Karpas-422 (cell line): Measurements from ENCODE around the gene LETMD1. TPM values are rescaled to one million over a fixed set of nuclear protein-coding genes. Genes with fewer than 3 reads are reported as not detected.

Experiments used
- DNase-seq: peaks from one replicate; pipeline ENCODE4 v3.0.0-alpha.2; 2015
- H2AFZ ChIP-seq: fragments of 200-600 bp; sonication (generic); 2 replicates; pipeline ENCODE4 v1.6.1; 2014; ENCODE audit warnings: antibody characterized with exemption, low read length, mixed read lengths
- H3K27ac ChIP-seq: fragments of 200-600 bp; sonication (generic); 2 replicates; pipeline ENCODE4 v1.5.1; 2014; ENCODE audit warnings: mild to moderate bottlenecking, low read length, moderate library complexity
- H3K27me3 ChIP-seq: fragments of 200-600 bp; sonication (generic); 2 replicates; pipeline ENCODE4 v1.6.1; 2014; ENCODE audit warnings: low read length, mixed read lengths
- H3K36me3 ChIP-seq: fragments of 200-600 bp; sonication (generic); 2 replicates; pipeline ENCODE4 v1.6.1; 2014; ENCODE audit warnings: low read length, mixed read lengths; ENCODE audit not compliant: insufficient read depth
- H3K4me1 ChIP-seq: fragments of 200-600 bp; sonication (generic); 2 replicates; pipeline ENCODE4 v1.6.1; 2014; ENCODE audit warnings: mild to moderate bottlenecking, low read length, mixed read lengths
- H3K4me2 ChIP-seq: fragments of 200-600 bp; sonication (generic); 2 replicates; pipeline ENCODE4 v1.6.1; 2014; ENCODE audit warnings: low read length, low read depth, mild to moderate bottlenecking; ENCODE audit not compliant: poor library complexity, severe bottlenecking
- H3K4me3 ChIP-seq: fragments of 200-600 bp; sonication (generic); 2 replicates; pipeline ENCODE4 v1.5.1; 2014; ENCODE audit warnings: mild to moderate bottlenecking, antibody characterized with exemption, low read length, mixed read lengths
- H3K79me2 ChIP-seq: fragments of 200-600 bp; sonication (generic); 2 replicates; pipeline ENCODE4 v1.6.1; 2014; ENCODE audit warnings: mild to moderate bottlenecking, low read length, mixed read lengths
- H3K9ac ChIP-seq: fragments of 200-600 bp; sonication (generic); 2 replicates; pipeline ENCODE4 v1.6.0; 2014; ENCODE audit warnings: low read length
- H3K9me2 ChIP-seq: fragments of 200-600 bp; sonication (generic), shearing (Covaris generic); replicated peaks from 2 replicates; pipeline ENCODE4 v1.6.0; 2014; ENCODE audit warnings: mild to moderate bottlenecking, low read length, moderate library complexity; ENCODE audit not compliant: insufficient read depth
- H3K9me3 ChIP-seq: fragments of 300-700, 200-600 bp; sonication (generic); 2 replicates; pipeline ENCODE4 v1.6.1; 2014; ENCODE audit warnings: low read length, mixed read lengths
- H4K20me1 ChIP-seq: fragments of 200-600 bp; sonication (generic); 2 replicates; pipeline ENCODE4 v1.6.1; 2014; ENCODE audit warnings: mild to moderate bottlenecking, antibody characterized with exemption, low read length, low read depth; ENCODE audit not compliant: insufficient read depth
- total RNA-seq: library from RNA; depleted of rRNA; stranded (reverse); fragments of >200 nt; shearing (Covaris generic); gene quantifications from 2 replicates; pipeline ENCODE4 v1.2.3, GENCODE V29; 2014; ENCODE audit warnings: low replicate concordance

The LETMD1 gene
- total RNA-seq, 1 experiment from 2014 or later = 105 TPM

GRCh38 chr12:51028813-51029150, 19.3 kb upstream of the LETMD1 start:
- H3K9me2 ChIP-seq = no peaks in the 10 kb centered on the region
- H3K27ac ChIP-seq = no peak overlapping the region
- no peaks in the 10 kb centered on the region for H3K36me3 ChIP-seq
- no peak for DNase-seq
- H3K4me1 ChIP-seq = peaks cover 39% of the 10 kb centered on the region
- H3K9me3 ChIP-seq = no peaks in the 10 kb centered on the region
- H3K4me2 ChIP-seq = peak overlapping the region; percentile 53
- no peaks in the 10 kb centered on the region for H3K27me3 ChIP-seq
- H3K4me3 ChIP-seq = no peak overlapping the region
- no peaks in the 10 kb centered on the region for H4K20me1 ChIP-seq
- no peak overlapping the region for H3K9ac ChIP-seq
- H3K79me2 ChIP-seq = peaks cover 23% of the 10 kb centered on the region
- no peak overlapping the region for H2AFZ ChIP-seq

- H3K27ac ChIP-seq = no peak overlapping the region
- H2AFZ ChIP-seq = no peak overlapping the region
- H4K20me1 ChIP-seq = no peaks in the 10 kb centered on the region
- no peak overlapping the region for H3K9ac ChIP-seq
- no peak overlapping the region for H3K4me2 ChIP-seq
- no peaks in the 10 kb centered on the region for H3K9me3 ChIP-seq
- no peak for DNase-seq
- H3K4me3 ChIP-seq = no peak overlapping the region
- no peaks in the 10 kb centered on the region for H3K27me3 ChIP-seq
- H3K36me3 ChIP-seq = no peaks in the 10 kb centered on the region
- H3K79me2 ChIP-seq = no peaks in the 10 kb centered on the region
- H3K4me1 ChIP-seq = peaks cover 12% of the 10 kb centered on the region
- no peaks in the 10 kb centered on the region for H3K9me2 ChIP-seq
These were observed 15.1 kb upstream of the LETMD1 start for GRCh38 chr12:51033048-51033447.

- no peak overlapping the region for H3K27ac ChIP-seq
- H3K9me2 ChIP-seq = no peaks in the 10 kb centered on the region
- H2AFZ ChIP-seq = no peak overlapping the region
- H4K20me1 ChIP-seq = no peaks in the 10 kb centered on the region
- H3K9ac ChIP-seq = no peak overlapping the region
- H3K4me3 ChIP-seq = no peak overlapping the region
- H3K9me3 ChIP-seq = no peaks in the 10 kb centered on the region
- H3K36me3 ChIP-seq = no peaks in the 10 kb centered on the region
- no peaks in the 10 kb centered on the region for H3K27me3 ChIP-seq
- no peaks in the 10 kb centered on the region for H3K79me2 ChIP-seq
- H3K4me1 ChIP-seq = peaks cover 7% of the 10 kb centered on the region
- H3K4me2 ChIP-seq = no peak overlapping the region
- no peak for DNase-seq
These were observed 14.6 kb upstream of the LETMD1 start for GRCh38 chr12:51033457-51034089.

DNA sequence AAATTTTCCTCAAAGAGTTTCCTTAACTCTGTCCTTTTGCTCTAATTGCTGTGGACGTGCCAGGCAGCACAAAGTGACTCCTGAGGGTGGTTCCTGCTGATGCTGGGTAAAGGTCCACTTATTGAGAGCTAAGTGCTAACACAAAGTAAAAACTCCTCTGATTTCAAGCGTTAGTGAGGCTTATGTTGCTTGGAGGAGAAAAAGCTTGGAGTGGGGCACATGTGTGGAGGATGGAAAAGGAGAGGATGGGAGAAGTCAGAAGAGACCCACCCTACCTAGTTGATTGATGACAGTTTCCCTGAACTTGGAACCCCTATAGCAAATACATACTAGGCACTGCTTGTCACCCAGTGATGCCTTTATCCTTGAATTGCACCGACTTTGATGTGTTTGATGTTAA, 11.8 kb upstream of the LETMD1 start:
- no peak for DNase-seq
- H3K27ac ChIP-seq = no peak overlapping the region
- H3K9me2 ChIP-seq = no peaks in the 10 kb centered on the region
- no peaks in the 10 kb centered on the region for H3K79me2 ChIP-seq
- H3K36me3 ChIP-seq = no peaks in the 10 kb centered on the region
- H3K9ac ChIP-seq = no peak overlapping the region
- H3K4me2 ChIP-seq = no peak overlapping the region
- H3K4me3 ChIP-seq = no peak overlapping the region
- H3K4me1 ChIP-seq = no peaks in the 10 kb centered on the region
- H4K20me1 ChIP-seq = no peaks in the 10 kb centered on the region
- H3K27me3 ChIP-seq = no peaks in the 10 kb centered on the region
- no peaks in the 10 kb centered on the region for H3K9me3 ChIP-seq
- no peak overlapping the region for H2AFZ ChIP-seq

- Histone ChIP-seq H4K20me1 (no peaks in the 10 kb centered on the region), H3K27ac (peak overlapping the region; percentile 36), H3K9ac (peak overlapping the region; percentile 83), H3K4me3 (peak overlapping the region; percentile 85), H3K4me2 (peak overlapping the region; percentile 91), H3K36me3 (peaks cover 20% of the 10 kb centered on the region; the same call in 1 of the 2 replicates), H3K27me3 (no peaks in the 10 kb centered on the region), H3K9me2 (no peaks in the 10 kb centered on the region), H3K9me3 (no peaks in the 10 kb centered on the region), H2AFZ (no peak overlapping the region), H3K79me2 (peaks cover 32% of the 10 kb centered on the region), H3K4me1 (peaks cover 20% of the 10 kb centered on the region)
- DNase-seq = peak; percentile 59
These were observed 629 bp downstream of the LETMD1 start for GRCh38 chr12:51048661-51049251.

- peak overlapping the region; percentile 36; the same call in 1 of the 2 replicates for H3K27ac ChIP-seq
- no peaks in the 10 kb centered on the region for H3K27me3 ChIP-seq
- H3K4me2 ChIP-seq = peak overlapping the region; percentile 91
- peaks cover 27% of the 10 kb centered on the region; the same call in 1 of the 2 replicates for H3K36me3 ChIP-seq
- H3K9me3 ChIP-seq = no peaks in the 10 kb centered on the region
- no peak overlapping the region for H2AFZ ChIP-seq
- no peaks in the 10 kb centered on the region for H3K9me2 ChIP-seq
- H3K4me1 ChIP-seq = peaks cover 20% of the 10 kb centered on the region
- no peak for DNase-seq
- H4K20me1 ChIP-seq = no peaks in the 10 kb centered on the region
- H3K9ac ChIP-seq = peak overlapping the region; percentile 83
- peaks cover 32% of the 10 kb centered on the region for H3K79me2 ChIP-seq
- peak overlapping the region; percentile 85 for H3K4me3 ChIP-seq
These were observed 1.4 kb downstream of the LETMD1 start for GRCh38 chr12:51049525-51049924.

DNA sequence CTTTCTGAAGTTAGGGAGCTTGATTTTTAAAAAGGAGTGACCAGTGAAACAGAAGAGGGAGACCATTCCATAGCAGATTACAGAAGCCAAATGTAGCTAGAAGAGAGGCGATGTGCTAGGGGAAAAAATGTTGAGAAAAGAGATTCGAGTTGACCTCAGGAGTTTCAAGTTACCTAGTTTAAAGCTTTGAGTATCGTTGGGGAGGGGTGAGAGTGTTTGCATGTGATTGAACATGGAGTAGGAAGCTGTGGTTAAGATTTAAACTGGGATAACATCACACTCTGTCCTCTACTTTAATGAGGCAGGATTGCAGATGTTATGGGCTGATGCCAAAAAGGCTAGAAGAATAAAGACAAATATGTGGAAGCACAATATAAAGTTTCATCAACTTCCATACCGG, 3.7 kb downstream of the LETMD1 start:
- Histone ChIP-seq H3K36me3 (peaks cover 33% of the 10 kb centered on the region; the same call in 1 of the 2 replicates), H3K79me2 (peaks cover 32% of the 10 kb centered on the region), H3K9me2 (no peaks in the 10 kb centered on the region), H3K27ac (no peak overlapping the region), H3K4me2 (no peak overlapping the region), H3K9ac (no peak overlapping the region), H3K27me3 (no peaks in the 10 kb centered on the region), H3K9me3 (no peaks in the 10 kb centered on the region), H4K20me1 (no peaks in the 10 kb centered on the region), H2AFZ (no peak overlapping the region), H3K4me3 (no peak overlapping the region), H3K4me1 (peaks cover 18% of the 10 kb centered on the region)
- DNase-seq = no peak

DNA sequence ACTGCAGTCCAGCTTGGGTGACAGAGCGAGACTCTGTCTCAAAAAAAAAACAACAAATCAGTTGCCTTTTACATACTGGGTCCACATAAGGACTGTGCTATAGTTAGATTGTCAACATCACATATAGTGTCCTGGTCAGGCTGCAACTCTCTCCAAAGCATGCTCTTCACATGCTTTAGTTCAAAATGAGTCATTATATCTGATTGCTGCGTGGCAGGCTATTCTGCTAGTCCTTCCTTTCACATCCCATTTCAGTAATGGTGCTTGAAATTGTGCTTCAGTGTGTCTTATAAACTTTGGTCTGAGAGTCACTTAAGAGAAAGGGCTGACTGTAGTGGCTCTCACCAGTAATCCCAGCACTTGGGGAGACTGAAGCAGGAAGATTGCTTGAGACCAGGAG, 6.9 kb downstream of the LETMD1 start:
- no peaks in the 10 kb centered on the region for H3K9me3 ChIP-seq
- H3K27me3 ChIP-seq = no peaks in the 10 kb centered on the region
- peaks cover 13% of the 10 kb centered on the region; the same call in 1 of the 2 replicates for H3K79me2 ChIP-seq
- H3K9ac ChIP-seq = no peak overlapping the region
- H4K20me1 ChIP-seq = no peaks in the 10 kb centered on the region
- H3K4me1 ChIP-seq = peaks cover under 1% of the 10 kb centered on the region; the same call in 1 of the 2 replicates
- H2AFZ ChIP-seq = no peak overlapping the region
- H3K9me2 ChIP-seq = no peaks in the 10 kb centered on the region
- H3K36me3 ChIP-seq = peaks cover 35% of the 10 kb centered on the region; the same call in 1 of the 2 replicates
- no peak for DNase-seq
- H3K4me3 ChIP-seq = no peak overlapping the region
- no peak overlapping the region for H3K4me2 ChIP-seq
- no peak overlapping the region for H3K27ac ChIP-seq
